Spleen (tissue), 7 donors: ENCODE measurements around the gene EPHB1.

Experiments
- POLR2AphosphoS5 ChIP-seq, 3 donors: sonication (generic); formaldehyde crosslinking; IDR thresholded peaks; one replicate each; pipeline ENCODE4 v1.5.1; 2017; ENCODE audit warnings: antibody characterized with exemption in 3 of 3
- TF ChIP-seq, protein P1 (sequence below), 11 experiments: fragments of 200-600 bp in 7 of 11; fragments of 450-650 bp in 4 of 11; sonication (generic) in 4 of 11; IDR thresholded peaks in 8 of 11; conservative IDR thresholded peaks in 3 of 11; 1 replicate in 7 of 11; 2 replicates in 4 of 11; pipeline versions ENCODE4 v1.4.0 to v1.8.0; 2016 to 2021; ENCODE audit warnings: antibody characterized with exemption in 11 of 11, inconsistent platforms in 4 of 11, mild to moderate bottlenecking in 1 of 11
- donor health status: DM: no; HTN: no; CAD: no; lungs with moderate emphysema.
- donor health status: DM: no; HTN: no; CAD: no.
- donor health status: DM: no; HTN: no; CAD: no.

- TF ChIP-seq, protein P1, sequence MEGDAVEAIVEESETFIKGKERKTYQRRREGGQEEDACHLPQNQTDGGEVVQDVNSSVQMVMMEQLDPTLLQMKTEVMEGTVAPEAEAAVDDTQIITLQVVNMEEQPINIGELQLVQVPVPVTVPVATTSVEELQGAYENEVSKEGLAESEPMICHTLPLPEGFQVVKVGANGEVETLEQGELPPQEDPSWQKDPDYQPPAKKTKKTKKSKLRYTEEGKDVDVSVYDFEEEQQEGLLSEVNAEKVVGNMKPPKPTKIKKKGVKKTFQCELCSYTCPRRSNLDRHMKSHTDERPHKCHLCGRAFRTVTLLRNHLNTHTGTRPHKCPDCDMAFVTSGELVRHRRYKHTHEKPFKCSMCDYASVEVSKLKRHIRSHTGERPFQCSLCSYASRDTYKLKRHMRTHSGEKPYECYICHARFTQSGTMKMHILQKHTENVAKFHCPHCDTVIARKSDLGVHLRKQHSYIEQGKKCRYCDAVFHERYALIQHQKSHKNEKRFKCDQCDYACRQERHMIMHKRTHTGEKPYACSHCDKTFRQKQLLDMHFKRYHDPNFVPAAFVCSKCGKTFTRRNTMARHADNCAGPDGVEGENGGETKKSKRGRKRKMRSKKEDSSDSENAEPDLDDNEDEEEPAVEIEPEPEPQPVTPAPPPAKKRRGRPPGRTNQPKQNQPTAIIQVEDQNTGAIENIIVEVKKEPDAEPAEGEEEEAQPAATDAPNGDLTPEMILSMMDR (IDR thresholded peaks at IDR 0.05 in 8 of 11, conservative IDR thresholded peaks at IDR 0.05 in 3 of 11): no peak
- TF ChIP-seq POLR2AphosphoS5 (IDR thresholded peaks at IDR 0.05): no peak
Measured at GRCh38 chr3:134852132-134852531, 57.1 kb downstream of the EPHB1 start.
